ENCODE data around the gene KCNMB2. TPM values are rescaled to one million over a fixed set of nuclear protein-coding genes. Genes with fewer than 3 reads are reported as not detected.

Gene KCNMB2
- polyA plus RNA-seq, 1 of the 3 experiments (the other 2 are of a cell fraction) = not detected

GRCh38 chr3:178498871-178499270, 37.4 kb upstream of the KCNMB2 start (continued):
- TF ChIP-seq SMC3 (IDR thresholded peaks at IDR 0.05; ENCODE audit: low read depth, low read length) (no peak), RCOR1 (IDR thresholded peaks at IDR 0.05; ENCODE audit: low read length) (no peak), EP300 (IDR thresholded peaks at IDR 0.05; ENCODE audit: borderline replicate concordance in 1 of 2, low read depth in 1 of 2, low read length in 1 of 2) (no peak), GABPA (IDR thresholded peaks at IDR 0.05; ENCODE audit: low read depth) (no peak), TAF1 (IDR thresholded peaks at IDR 0.05; ENCODE audit: borderline replicate concordance, low read depth, low read length) (no peak), POLR2AphosphoS5 (IDR thresholded peaks at IDR 0.05; ENCODE audit: low read depth, low read length) (no peak), SIN3A (IDR thresholded peaks at IDR 0.05; ENCODE audit: borderline replicate concordance, low read depth, low read length) (no peak), NRF1 (IDR thresholded peaks at IDR 0.05; ENCODE audit: low read depth, low read length) (no peak), RAD21 (IDR thresholded peaks at IDR 0.05; ENCODE audit: low read length) (no peak), MAX (IDR thresholded peaks at IDR 0.05; ENCODE audit: low read depth) (no peak), TCF12 (IDR thresholded peaks at IDR 0.05) (no peak), FOXM1 (IDR thresholded peaks at IDR 0.05; ENCODE audit: low read depth) (no peak), CHD2 (IDR thresholded peaks at IDR 0.05; ENCODE audit: low read length, partially characterized antibody) (no peak)

GRCh38 chr3:178500631-178501030, 35.6 kb upstream of the KCNMB2 start:
- Histone ChIP-seq H3K27ac (ENCODE audit: low read depth in 2 of 2, low read length in 1 of 2) (no peak overlapping the region), H3K4me2 (no peak overlapping the region), H3K4me1 (ENCODE audit: control insufficient read depth in 1 of 2, insufficient read depth in 2 of 2, low read depth in 1 of 2, low read length in 1 of 2) (no peaks in the 10 kb centered on the region), H3F3A (replicated peaks; ENCODE audit: insufficient read depth) (no peaks in the 10 kb centered on the region), H3K4me3 (ENCODE audit: low read depth in 2 of 2, low read length in 1 of 2) (no peak overlapping the region), H3K9me2 (no peaks in the 10 kb centered on the region), H3K9ac (no peak overlapping the region), H3K79me2 (ENCODE audit: insufficient read depth) (no peaks in the 10 kb centered on the region), H3K36me3 (replicated peaks in 1 of 2; ENCODE audit: control insufficient read depth in 1 of 2, insufficient read depth in 2 of 2, low read length in 1 of 2) (no peaks in the 10 kb centered on the region), H3K27me3 (ENCODE audit: insufficient read depth) (no peaks in the 10 kb centered on the region), H2AFZ (ENCODE audit: low read depth) (no peak overlapping the region), H3K9me3 (no peaks in the 10 kb centered on the region), H4K20me1 (ENCODE audit: insufficient read depth) (no peaks in the 10 kb centered on the region)
- no peak for DNase-seq
- WGBS (ENCODE audit: low lambda C conversion rate) = 66% methylated on average over 9 of the region's 9 CpGs
- POLR2A ChIA-PET = no interaction called here
- TF ChIP-seq CHD2 (IDR thresholded peaks at IDR 0.05; ENCODE audit: low read length, partially characterized antibody) (no peak), EZH2phosphoT487 (IDR thresholded peaks at IDR 0.05; ENCODE audit: borderline replicate concordance, low read depth) (no peak), MEF2A (IDR thresholded peaks at IDR 0.05; ENCODE audit: borderline replicate concordance, low read depth) (no peak), SMC3 (IDR thresholded peaks at IDR 0.05; ENCODE audit: low read depth, low read length) (no peak), TAF1 (IDR thresholded peaks at IDR 0.05; ENCODE audit: borderline replicate concordance, low read depth, low read length) (no peak), EP300 (IDR thresholded peaks at IDR 0.05; ENCODE audit: borderline replicate concordance in 1 of 2, low read depth in 1 of 2, low read length in 1 of 2) (no peak), PBX3 (IDR thresholded peaks at IDR 0.05) (no peak), RAD21 (IDR thresholded peaks at IDR 0.05; ENCODE audit: low read length) (no peak), REST (IDR thresholded peaks at IDR 0.05; ENCODE audit: low read depth, low read length) (no peak), FOXJ3 (CRISPR knock-in tag; IDR thresholded peaks at IDR 0.05) (no peak), CTCF (IDR thresholded peaks at IDR 0.05) (no peak), GATA2 (CRISPR knock-in tag; IDR thresholded peaks at IDR 0.05) (no peak), TCF12 (IDR thresholded peaks at IDR 0.05) (no peak), ZBTB33 (IDR thresholded peaks at IDR 0.05; ENCODE audit: borderline replicate concordance, low read depth) (no peak), TEAD4 (IDR thresholded peaks at IDR 0.05; ENCODE audit: borderline replicate concordance, insufficient read depth) (no peak), POLR2AphosphoS5 (IDR thresholded peaks at IDR 0.05; ENCODE audit: low read depth, low read length) (no peak)
- CTCF ChIA-PET = no interaction called here

Data from SK-N-SH (cell line).